ENCODE data around the gene VCAM1. TPM values are rescaled to one million over a fixed set of nuclear protein-coding genes. Genes with fewer than 3 reads are reported as not detected.

The VCAM1 gene
- total RNA-seq, 1 donor from 2014 or later: 8.2 TPM

- Mint-ChIP-seq H3K27ac (ENCODE audit: unreplicated experiment) (peak overlapping the region; percentile 71), H3K9me3 (ENCODE audit: unreplicated experiment) (no peaks in the 10 kb centered on the region), H3K27me3 (ENCODE audit: unreplicated experiment) (no peaks in the 10 kb centered on the region), H3K4me1 (ENCODE audit: unreplicated experiment) (peaks cover 40% of the 10 kb centered on the region), H3K36me3 (ENCODE audit: unreplicated experiment) (peaks cover 4% of the 10 kb centered on the region), H3K4me3 (ENCODE audit: unreplicated experiment) (no peak overlapping the region)
- TF ChIP-seq CTCF (IDR thresholded peaks at IDR 0.05): no peak
- DNase-seq (ENCODE audit: extremely low spot score, unreplicated experiment): no peak
Observed at GRCh38 chr1:100720751-100721150, 1.2 kb downstream of the VCAM1 start.

- peaks cover 7% of the 10 kb centered on the region for H3K9me3 Mint-ChIP-seq (ENCODE audit: unreplicated experiment)
- no peak for DNase-seq (ENCODE audit: extremely low spot score, unreplicated experiment)
- peaks cover 40% of the 10 kb centered on the region for H3K4me1 Mint-ChIP-seq (ENCODE audit: unreplicated experiment)
- H3K36me3 Mint-ChIP-seq (ENCODE audit: unreplicated experiment): peaks cover 11% of the 10 kb centered on the region
- TF ChIP-seq CTCF (IDR thresholded peaks at IDR 0.05): no peak
- H3K27me3 Mint-ChIP-seq (ENCODE audit: unreplicated experiment): no peaks in the 10 kb centered on the region
- H3K27ac Mint-ChIP-seq (ENCODE audit: unreplicated experiment): peak overlapping the region; percentile 93
- peak overlapping the region; percentile 57 for H3K4me3 Mint-ChIP-seq (ENCODE audit: unreplicated experiment)
Observed at GRCh38 chr1:100721526-100722207, 2.1 kb downstream of the VCAM1 start.

- H3K27ac Mint-ChIP-seq (ENCODE audit: unreplicated experiment): peak overlapping the region; percentile 93
- H3K4me1 Mint-ChIP-seq (ENCODE audit: unreplicated experiment): peaks cover 40% of the 10 kb centered on the region
- H3K36me3 Mint-ChIP-seq (ENCODE audit: unreplicated experiment): peaks cover 11% of the 10 kb centered on the region
- no peak for DNase-seq (ENCODE audit: extremely low spot score, unreplicated experiment)
- H3K9me3 Mint-ChIP-seq (ENCODE audit: unreplicated experiment): peaks cover 7% of the 10 kb centered on the region
- no peak for TF ChIP-seq CTCF (IDR thresholded peaks at IDR 0.05)
- peak overlapping the region; percentile 57 for H3K4me3 Mint-ChIP-seq (ENCODE audit: unreplicated experiment)
- H3K27me3 Mint-ChIP-seq (ENCODE audit: unreplicated experiment): no peaks in the 10 kb centered on the region
Observed at GRCh38 chr1:100722221-100722620, 2.7 kb downstream of the VCAM1 start.

GRCh38 chr1:100724281-100724680, 4.7 kb downstream of the VCAM1 start:
- peaks cover 7% of the 10 kb centered on the region for H3K9me3 Mint-ChIP-seq (ENCODE audit: unreplicated experiment)
- H3K36me3 Mint-ChIP-seq (ENCODE audit: unreplicated experiment): peaks cover 12% of the 10 kb centered on the region
- TF ChIP-seq CTCF (IDR thresholded peaks at IDR 0.05): no peak
- H3K27ac Mint-ChIP-seq (ENCODE audit: unreplicated experiment): no peak overlapping the region
- no peaks in the 10 kb centered on the region for H3K27me3 Mint-ChIP-seq (ENCODE audit: unreplicated experiment)
- H3K4me3 Mint-ChIP-seq (ENCODE audit: unreplicated experiment): no peak overlapping the region
- H3K4me1 Mint-ChIP-seq (ENCODE audit: unreplicated experiment): peaks cover 36% of the 10 kb centered on the region
- no peak for DNase-seq (ENCODE audit: extremely low spot score, unreplicated experiment)

GRCh38 chr1:100730130-100730529, 10.6 kb downstream of the VCAM1 start:
- TF ChIP-seq CTCF (IDR thresholded peaks at IDR 0.05): no peak
- H3K27ac Mint-ChIP-seq (ENCODE audit: unreplicated experiment): peak overlapping the region; percentile 38
- H3K9me3 Mint-ChIP-seq (ENCODE audit: unreplicated experiment): peaks cover 22% of the 10 kb centered on the region
- no peak for DNase-seq (ENCODE audit: extremely low spot score, unreplicated experiment)
- H3K4me3 Mint-ChIP-seq (ENCODE audit: unreplicated experiment): no peak overlapping the region
- no peaks in the 10 kb centered on the region for H3K27me3 Mint-ChIP-seq (ENCODE audit: unreplicated experiment)
- H3K36me3 Mint-ChIP-seq (ENCODE audit: unreplicated experiment): peaks cover 17% of the 10 kb centered on the region
- H3K4me1 Mint-ChIP-seq (ENCODE audit: unreplicated experiment): peaks cover 32% of the 10 kb centered on the region
